HEK293T (cell line): ENCODE measurements around the gene RFX4.

Experiments
- BHLHE40 ChIP-seq: fragments of 450-650 bp; IDR thresholded peaks from 2 replicates; pipeline ENCODE4 v1.6.1; 2016; ENCODE audit warnings: mild to moderate bottlenecking, moderate library complexity, borderline replicate concordance
- FOXK2 ChIP-seq: fragments of 450-650 bp; IDR thresholded peaks from 2 replicates; pipeline ENCODE4 v1.6.1; 2016; ENCODE audit warnings: mild to moderate bottlenecking
- NFRKB ChIP-seq: fragments of 450-650 bp; IDR thresholded peaks from 2 replicates; pipeline ENCODE4 v1.6.1; 2016; ENCODE audit warnings: mild to moderate bottlenecking, moderate library complexity
- SP1 ChIP-seq: fragments of 450-650 bp; IDR thresholded peaks from 2 replicates; pipeline ENCODE4 v1.6.1; 2017

- TF ChIP-seq SP1 (no peak), BHLHE40 (no peak), FOXK2 (no peak), NFRKB (no peak)
These were observed 153.5 kb downstream of the RFX4 start for GRCh38 chr12:106736051-106736957.
